ENCODE data around the gene ARHGAP15. TPM values are rescaled to one million over a fixed set of nuclear protein-coding genes. Genes with fewer than 3 reads are reported as not detected.
A peak's percentile ranks its signal among the peaks of the same experiment; 100 is the strongest.

Gene ARHGAP15
- total RNA-seq, 1 donor: 0.43 TPM

DNA sequence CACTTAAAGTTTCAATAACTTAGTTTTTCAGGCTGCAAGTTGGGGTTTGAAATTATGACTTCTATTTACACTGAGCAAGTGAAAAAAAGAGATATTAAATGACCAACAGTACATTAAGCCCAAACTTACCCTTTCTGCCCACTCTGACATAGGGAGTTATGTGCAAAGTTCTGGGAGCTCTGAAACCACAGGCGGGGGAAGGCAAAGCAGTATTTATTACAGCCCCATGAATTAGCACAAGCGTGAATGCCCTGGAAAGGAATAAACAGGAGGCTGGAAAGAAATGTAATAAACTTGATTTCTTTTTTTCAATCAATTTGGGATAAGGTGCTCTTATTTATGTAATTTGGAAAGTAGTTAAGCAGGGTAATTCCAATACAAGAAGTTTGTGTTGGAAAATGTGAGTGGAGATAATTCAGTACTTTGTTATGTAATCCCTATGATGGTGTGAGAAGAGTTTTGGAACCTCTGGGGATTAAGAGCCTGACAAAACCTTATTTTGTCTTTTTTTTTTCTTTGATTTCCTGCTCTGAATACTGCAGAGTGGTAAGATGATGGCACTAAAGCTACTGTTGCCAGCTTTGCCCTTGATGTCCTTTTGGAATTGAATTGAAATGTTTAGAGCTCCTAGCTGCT is 351.5 kb downstream of the ARHGAP15 start:
- no peak overlapping the region for H3K4me3 ChIP-seq (ENCODE audit: low read depth, low read length)
- DNase-seq (ENCODE audit: low read depth): no peak
- TF ChIP-seq, protein P1, sequence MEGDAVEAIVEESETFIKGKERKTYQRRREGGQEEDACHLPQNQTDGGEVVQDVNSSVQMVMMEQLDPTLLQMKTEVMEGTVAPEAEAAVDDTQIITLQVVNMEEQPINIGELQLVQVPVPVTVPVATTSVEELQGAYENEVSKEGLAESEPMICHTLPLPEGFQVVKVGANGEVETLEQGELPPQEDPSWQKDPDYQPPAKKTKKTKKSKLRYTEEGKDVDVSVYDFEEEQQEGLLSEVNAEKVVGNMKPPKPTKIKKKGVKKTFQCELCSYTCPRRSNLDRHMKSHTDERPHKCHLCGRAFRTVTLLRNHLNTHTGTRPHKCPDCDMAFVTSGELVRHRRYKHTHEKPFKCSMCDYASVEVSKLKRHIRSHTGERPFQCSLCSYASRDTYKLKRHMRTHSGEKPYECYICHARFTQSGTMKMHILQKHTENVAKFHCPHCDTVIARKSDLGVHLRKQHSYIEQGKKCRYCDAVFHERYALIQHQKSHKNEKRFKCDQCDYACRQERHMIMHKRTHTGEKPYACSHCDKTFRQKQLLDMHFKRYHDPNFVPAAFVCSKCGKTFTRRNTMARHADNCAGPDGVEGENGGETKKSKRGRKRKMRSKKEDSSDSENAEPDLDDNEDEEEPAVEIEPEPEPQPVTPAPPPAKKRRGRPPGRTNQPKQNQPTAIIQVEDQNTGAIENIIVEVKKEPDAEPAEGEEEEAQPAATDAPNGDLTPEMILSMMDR (IDR thresholded peaks at IDR 0.05; ENCODE audit: insufficient read depth, low read depth, low read length): no peak

DNA sequence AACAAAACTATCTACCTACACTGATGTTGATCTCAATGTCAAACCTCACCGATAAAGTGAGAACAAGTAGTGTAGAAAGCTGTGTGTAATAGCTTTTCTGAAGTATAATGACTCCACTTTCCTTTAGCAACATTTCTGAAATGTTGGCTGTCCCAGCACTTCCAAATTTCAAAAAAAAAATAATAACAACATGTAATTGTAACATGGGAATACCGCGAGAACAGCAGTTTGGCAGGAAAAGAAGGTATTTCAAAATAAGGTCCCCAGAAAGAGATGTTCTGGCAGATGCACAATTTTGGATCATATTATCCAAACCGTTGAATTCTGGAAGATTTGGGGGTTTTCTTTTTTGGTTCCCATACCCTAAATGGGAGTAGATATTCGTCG is 352.0 kb downstream of the ARHGAP15 start:
- TF ChIP-seq, protein P1 (IDR thresholded peaks at IDR 0.05; ENCODE audit: insufficient read depth, low read depth, low read length): no peak
- H3K4me3 ChIP-seq (ENCODE audit: low read depth, low read length): no peak overlapping the region
- DNase-seq (ENCODE audit: low read depth): no peak

DNA sequence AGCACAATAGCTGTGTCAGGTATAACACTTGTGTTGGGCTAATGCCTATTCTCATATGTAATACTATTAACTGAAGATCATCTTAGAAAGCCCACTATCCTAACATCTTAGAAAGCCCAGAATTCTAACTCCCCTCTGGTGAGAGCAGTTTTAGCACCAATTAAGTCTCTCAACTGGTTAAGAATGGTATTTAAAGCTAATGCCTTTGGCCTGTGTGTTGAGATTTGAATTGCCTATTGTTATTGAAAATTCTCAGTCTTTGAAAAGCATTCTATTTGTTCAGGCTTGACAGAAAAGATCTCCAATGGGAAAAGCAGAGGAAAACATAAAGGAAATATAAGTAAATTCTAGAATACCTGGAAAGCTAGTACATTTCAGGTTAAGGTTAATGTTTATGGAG is 352.5 kb downstream of the ARHGAP15 start:
- H3K4me3 ChIP-seq (ENCODE audit: low read depth, low read length): no peak overlapping the region
- no peak for DNase-seq (ENCODE audit: low read depth)
- TF ChIP-seq, protein P1 (IDR thresholded peaks at IDR 0.05; ENCODE audit: insufficient read depth, low read depth, low read length): no peak

DNA sequence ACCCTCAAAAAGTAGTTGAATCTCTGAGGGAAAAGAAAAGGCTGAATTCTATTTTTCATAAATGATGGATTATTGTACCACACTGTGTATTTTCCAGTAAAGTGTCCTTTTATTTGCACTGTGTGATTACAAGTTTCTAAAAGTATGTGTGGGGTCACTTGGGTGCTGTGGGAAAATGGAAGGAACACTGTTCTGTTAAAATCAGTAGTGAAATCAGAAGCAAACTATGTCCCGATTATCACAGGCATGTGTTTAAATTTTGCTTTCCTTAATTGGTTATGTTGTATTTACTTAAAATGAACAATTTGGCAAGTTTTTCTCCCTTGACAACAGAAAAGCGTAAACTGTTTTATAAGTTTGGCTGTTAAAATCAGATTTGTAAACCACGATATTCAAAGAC is 353.1 kb downstream of the ARHGAP15 start:
- TF ChIP-seq, protein P1 (IDR thresholded peaks at IDR 0.05; ENCODE audit: insufficient read depth, low read depth, low read length): no peak

DNA sequence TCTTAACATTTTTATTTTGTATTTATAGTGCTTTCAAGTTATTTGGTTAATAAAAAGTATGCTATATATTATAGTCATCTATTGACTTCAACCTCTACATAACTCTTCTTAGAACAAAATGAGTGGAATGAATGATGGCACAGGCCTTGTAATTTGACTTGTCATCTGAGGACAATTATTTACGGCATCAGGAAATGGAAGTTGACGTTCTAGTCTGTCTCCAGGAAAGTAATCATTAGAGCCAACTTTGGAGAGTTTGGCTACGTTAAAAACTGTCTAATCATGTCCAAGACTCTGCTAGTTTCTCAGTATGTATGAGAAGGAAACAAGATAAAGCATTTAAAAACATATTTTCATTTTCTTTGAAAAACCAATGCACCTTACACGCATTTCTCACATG is 353.6 kb downstream of the ARHGAP15 start:
- no peak overlapping the region for H3K4me3 ChIP-seq (ENCODE audit: low read depth, low read length)
- DNase-seq (ENCODE audit: low read depth): no peak
- TF ChIP-seq, protein P1 (IDR thresholded peaks at IDR 0.05; ENCODE audit: insufficient read depth, low read depth, low read length): no peak

More for the DNA sequence above, 353.1 kb downstream of the ARHGAP15 start:
- peak; percentile 72 for DNase-seq (ENCODE audit: low read depth)
- no peak overlapping the region for H3K4me3 ChIP-seq (ENCODE audit: low read depth, low read length)

DNA sequence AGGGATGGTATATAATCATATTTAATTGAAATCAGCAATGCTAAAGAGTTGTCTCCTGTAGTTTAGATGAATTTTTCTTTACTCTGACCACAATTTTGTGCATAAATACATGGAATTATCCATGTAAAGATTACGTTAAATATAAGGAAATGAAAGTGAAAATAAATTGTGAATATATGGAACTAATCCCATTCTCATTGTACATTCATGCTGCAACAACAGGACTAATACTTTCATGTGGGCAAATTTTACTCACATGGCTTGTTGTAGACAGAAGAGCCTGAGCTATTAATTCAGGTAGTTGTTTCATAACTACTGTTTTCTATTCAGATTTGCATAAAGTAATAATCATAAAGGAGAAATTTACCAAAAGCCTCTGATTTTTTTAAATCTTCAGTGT is 357.8 kb downstream of the ARHGAP15 start:
- no peak for DNase-seq (ENCODE audit: low read depth)
- TF ChIP-seq, protein P1 (IDR thresholded peaks at IDR 0.05; ENCODE audit: insufficient read depth, low read depth, low read length): no peak
- H3K4me3 ChIP-seq (ENCODE audit: low read depth, low read length): no peak overlapping the region

DNA sequence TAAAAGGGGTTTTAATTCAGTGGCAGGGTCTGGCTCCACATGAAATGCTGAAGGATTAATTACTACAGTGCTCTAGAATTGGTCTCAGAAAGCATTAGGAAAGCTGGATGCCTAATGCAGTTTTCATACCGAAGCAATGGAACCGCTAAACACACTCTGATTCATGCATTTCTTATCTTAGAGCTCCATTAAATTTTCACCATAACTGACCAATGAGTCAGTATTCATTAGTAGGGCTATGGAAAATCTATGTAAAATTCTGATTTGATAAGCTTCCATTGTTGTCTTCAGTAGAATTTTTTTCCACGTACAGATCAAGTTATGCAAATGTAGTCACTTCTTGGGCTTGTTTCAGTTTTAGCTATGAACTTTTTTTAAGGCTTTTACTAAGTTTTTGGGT is 359.9 kb downstream of the ARHGAP15 start:
- peak; percentile 62 for DNase-seq (ENCODE audit: low read depth)
- TF ChIP-seq, protein P1 (IDR thresholded peaks at IDR 0.05; ENCODE audit: insufficient read depth, low read depth, low read length): no peak
- H3K4me3 ChIP-seq (ENCODE audit: low read depth, low read length): no peak overlapping the region
